22Rv1 (cell line): ENCODE measurements around the gene TUT4.

ENCODE experiments used
- H3K27ac ChIP-seq: fragments of 450-650 bp; 2 replicates; pipeline ENCODE4 v1.5.1; 2017
- CTCF ChIP-seq: fragments of 450-650 bp; IDR thresholded peaks from 2 replicates; pipeline ENCODE4 v1.5.1; 2017; ENCODE audit warnings: mild to moderate bottlenecking
- ZFX ChIP-seq: fragments of 450-650 bp; IDR thresholded peaks from 2 replicates; pipeline ENCODE4 v1.6.1; 2017; ENCODE audit warnings: antibody characterized with exemption, borderline replicate concordance

The TUT4 gene

GRCh38 chr1:52532247-52532646 lies 20.6 kb downstream of the TUT4 start:
- TF ChIP-seq ZFX, result no peak
- no peak for TF ChIP-seq CTCF
- no peak overlapping the region for H3K27ac ChIP-seq

GRCh38 chr1:52531249-52531872 lies 21.5 kb downstream of the TUT4 start:
- no peak overlapping the region for H3K27ac ChIP-seq
- TF ChIP-seq CTCF, result no peak
- no peak for TF ChIP-seq ZFX

GRCh38 chr1:52530563-52531144 lies 22.2 kb downstream of the TUT4 start:
- TF ChIP-seq ZFX (no peak), CTCF (no peak)
- H3K27ac ChIP-seq, result no peak overlapping the region

- no peak overlapping the region for H3K27ac ChIP-seq
- TF ChIP-seq ZFX (no peak), CTCF (no peak)
These were observed 29.5 kb downstream of the TUT4 start for GRCh38 chr1:52523376-52523775.

GRCh38 chr1:52520148-52520547 lies 32.7 kb downstream of the TUT4 start:
- H3K27ac ChIP-seq, result no peak overlapping the region
- TF ChIP-seq CTCF, result no peak
- TF ChIP-seq ZFX, result no peak

- TF ChIP-seq CTCF (no peak), ZFX (no peak)
- H3K27ac ChIP-seq, result no peak overlapping the region
These were observed 33.9 kb downstream of the TUT4 start for GRCh38 chr1:52518962-52519361.

- TF ChIP-seq CTCF, result no peak
- TF ChIP-seq ZFX, result no peak
- H3K27ac ChIP-seq, result no peak overlapping the region
These were observed 40.9 kb downstream of the TUT4 start for GRCh38 chr1:52511851-52512615.
